Uterus (tissue), 4 donors: ENCODE measurements around the gene RALA. TPM values are rescaled to one million over a fixed set of nuclear protein-coding genes. Genes with fewer than 3 reads are reported as not detected.
A peak's percentile ranks its signal among the peaks of the same experiment; 100 is the strongest.

Source experiments
- DNase-seq, 2 donors: peaks; one replicate each; pipeline ENCODE4 v3.0.0-alpha.2; 2019 to 2020
- H3K27ac ChIP-seq, 2 donors: fragments of 200-600 bp; sonication (generic); 1 replicate in 1 of 2; 2 replicates in 1 of 2; pipeline ENCODE4 v1.5.1; 2016 to 2018
- H3K27me3 ChIP-seq, 2 donors: fragments of 200-600 bp; sonication (generic); one replicate each; pipeline ENCODE4 v1.5.1; 2018 to 2019; ENCODE audit warnings: control low read depth in 1 of 2
- H3K36me3 ChIP-seq, 2 donors: fragments of 200-600 bp; sonication (generic); one replicate each; pipeline ENCODE4 v1.5.1; 2019; ENCODE audit warnings: control low read depth in 1 of 2
- H3K4me1 ChIP-seq, 2 donors: fragments of 200-600 bp; sonication (generic); one replicate each; pipeline ENCODE4 v1.5.1; 2018 to 2019; ENCODE audit warnings: control low read depth in 1 of 2
- H3K4me3 ChIP-seq, 2 donors: fragments of 200-600 bp; sonication (generic); 1 replicate in 1 of 2; 2 replicates in 1 of 2; pipeline ENCODE4 v1.5.1; 2018 to 2019; ENCODE audit warnings: mild to moderate bottlenecking in 1 of 2
- H3K9me3 ChIP-seq, 2 donors: fragments of 200-600 bp; sonication (generic); one replicate each; pipeline ENCODE4 v1.5.1; 2019; ENCODE audit warnings: control low read depth in 1 of 2
- POLR2A ChIP-seq, 2 donors: fragments of 450-650 bp; IDR thresholded peaks; one replicate each; pipeline ENCODE4 v1.6.1; 2016; ENCODE audit warnings: antibody characterized with exemption in 2 of 2, mild to moderate bottlenecking in 1 of 2, moderate library complexity in 1 of 2
- intact Hi-C: fragments of 100-400 bp; cut with DNase I; formaldehyde crosslinking; loops from one replicate; pipeline ENCODE4 v1.15.1; 2023; ENCODE audit warnings: low total_unique reads
- total RNA-seq, 4 donors: library from RNA; depleted of rRNA in 3 of 4; stranded (reverse); fragments of >200 nt in 3 of 4; gene quantifications; one replicate each; pipeline versions ENCODE4 v1.1.0 to v1.2.4, GENCODE V29; 2014 to 2023
- TF ChIP-seq, protein P1 (sequence below), 4 experiments: fragments of 200-600 bp in 2 of 4; fragments of 450-650 bp in 2 of 4; sonication (generic) in 2 of 4; IDR thresholded peaks; one replicate each; pipeline ENCODE4 v1.5.1; 2016 to 2019; ENCODE audit warnings: antibody characterized with exemption in 4 of 4, mild to moderate bottlenecking in 2 of 4, moderate library complexity in 1 of 4
- donor health status: DM: yes; HTN: yes; CAD: no.

RALA gene, protein sequence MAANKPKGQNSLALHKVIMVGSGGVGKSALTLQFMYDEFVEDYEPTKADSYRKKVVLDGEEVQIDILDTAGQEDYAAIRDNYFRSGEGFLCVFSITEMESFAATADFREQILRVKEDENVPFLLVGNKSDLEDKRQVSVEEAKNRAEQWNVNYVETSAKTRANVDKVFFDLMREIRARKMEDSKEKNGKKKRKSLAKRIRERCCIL
- total RNA-seq, result 10 to 100 TPM in 3 of 4 donors, 1 to 10 TPM in 1; 7.4 to 31.1 (median 17.6) TPM

DNA sequence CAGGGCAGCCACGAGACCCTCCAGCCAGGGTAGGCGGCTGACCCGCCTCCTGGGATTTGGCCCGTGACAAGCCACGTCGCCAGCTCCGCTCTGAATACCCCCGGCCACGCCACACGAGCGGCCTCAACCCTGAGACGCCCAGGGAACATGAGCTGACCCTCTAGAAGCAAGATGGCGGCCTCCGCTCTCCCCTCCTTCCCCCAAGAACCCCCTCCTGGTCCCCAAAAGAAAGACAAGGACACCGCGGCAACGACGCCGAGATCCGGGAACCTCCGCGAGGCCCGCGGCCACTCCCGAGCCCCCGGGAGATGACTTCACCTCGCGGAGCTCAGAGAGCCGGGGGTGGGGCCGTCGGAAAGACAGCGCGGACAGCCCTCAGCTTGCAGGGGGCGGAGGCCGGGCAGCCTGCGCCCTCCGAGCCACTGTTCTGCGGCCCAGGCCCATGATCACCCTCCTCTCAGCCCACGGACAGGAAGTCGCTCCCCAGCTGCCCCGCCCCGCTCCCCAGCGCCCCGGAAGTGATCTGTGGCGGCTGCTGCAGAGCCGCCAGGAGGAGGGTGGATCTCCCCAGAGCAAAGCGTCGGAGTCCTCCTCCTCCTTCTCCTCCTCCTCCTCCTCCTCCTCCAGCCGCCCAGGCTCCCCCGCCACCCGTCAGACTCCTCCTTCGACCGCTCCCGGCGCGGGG is at the start of gene RALA:
Gene RALA (plus strand): TSS at position 526 of the 685 bp plus-strand sequence. CDS start 63,096 bp downstream, outside the sequence.
- intact Hi-C loops, result no loop called here

DNA sequence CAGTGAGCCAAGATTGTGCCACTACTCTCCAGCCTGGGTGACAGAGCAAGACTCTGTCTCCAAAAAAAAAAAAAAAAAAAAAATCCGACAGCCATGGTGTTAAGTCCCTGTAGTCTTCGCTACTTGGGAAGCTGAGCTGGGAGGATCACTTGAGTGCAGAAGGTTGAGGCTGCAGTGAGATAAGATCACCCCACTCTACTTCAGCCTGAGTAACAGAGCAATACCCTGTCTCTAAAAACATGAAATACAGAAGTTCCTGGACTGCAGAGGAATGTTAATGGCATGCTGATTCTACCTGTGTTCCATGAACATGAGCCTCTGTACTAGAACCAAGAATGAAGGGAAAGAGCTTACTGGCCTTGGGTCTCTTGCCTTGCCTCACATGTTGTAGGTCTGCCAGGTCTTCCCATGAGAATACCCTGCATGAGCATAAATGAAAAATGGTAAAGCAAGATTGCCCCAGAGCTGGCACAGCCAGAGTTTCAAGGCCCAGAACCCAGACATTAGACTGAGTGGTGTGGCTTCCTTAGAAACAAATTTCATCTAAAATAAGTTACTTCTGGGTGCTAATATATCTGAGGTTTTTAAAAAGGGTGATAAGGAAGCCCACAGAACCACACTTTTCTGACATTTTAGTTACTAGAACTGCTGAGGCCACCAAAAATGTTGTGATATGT is 48.6 kb upstream of the RALA start:
- H3K9me3 ChIP-seq, result no peaks in the 10 kb centered on the region
- no peak overlapping the region for H3K4me3 ChIP-seq
- no peaks in the 10 kb centered on the region for H3K36me3 ChIP-seq
- TF ChIP-seq, protein P1, sequence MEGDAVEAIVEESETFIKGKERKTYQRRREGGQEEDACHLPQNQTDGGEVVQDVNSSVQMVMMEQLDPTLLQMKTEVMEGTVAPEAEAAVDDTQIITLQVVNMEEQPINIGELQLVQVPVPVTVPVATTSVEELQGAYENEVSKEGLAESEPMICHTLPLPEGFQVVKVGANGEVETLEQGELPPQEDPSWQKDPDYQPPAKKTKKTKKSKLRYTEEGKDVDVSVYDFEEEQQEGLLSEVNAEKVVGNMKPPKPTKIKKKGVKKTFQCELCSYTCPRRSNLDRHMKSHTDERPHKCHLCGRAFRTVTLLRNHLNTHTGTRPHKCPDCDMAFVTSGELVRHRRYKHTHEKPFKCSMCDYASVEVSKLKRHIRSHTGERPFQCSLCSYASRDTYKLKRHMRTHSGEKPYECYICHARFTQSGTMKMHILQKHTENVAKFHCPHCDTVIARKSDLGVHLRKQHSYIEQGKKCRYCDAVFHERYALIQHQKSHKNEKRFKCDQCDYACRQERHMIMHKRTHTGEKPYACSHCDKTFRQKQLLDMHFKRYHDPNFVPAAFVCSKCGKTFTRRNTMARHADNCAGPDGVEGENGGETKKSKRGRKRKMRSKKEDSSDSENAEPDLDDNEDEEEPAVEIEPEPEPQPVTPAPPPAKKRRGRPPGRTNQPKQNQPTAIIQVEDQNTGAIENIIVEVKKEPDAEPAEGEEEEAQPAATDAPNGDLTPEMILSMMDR (IDR thresholded peaks at IDR 0.05), result no peak
- no peak for TF ChIP-seq POLR2A (IDR thresholded peaks at IDR 0.05)
- DNase-seq, result no peak
- intact Hi-C loops, result loop anchor here (5.0 kb wide), 1 partner anchor 172 kb away; no protein-coding TSS in a partner anchor
- no peaks in the 10 kb centered on the region for H3K27me3 ChIP-seq
- H3K4me1 ChIP-seq, result no peaks in the 10 kb centered on the region
- H3K27ac ChIP-seq, result no peak overlapping the region

More for the DNA sequence above, at the start of gene RALA:
- H3K9me3 ChIP-seq, result no peaks in the 10 kb centered on the region
- peak; percentile 90 to 94 for DNase-seq
- H3K36me3 ChIP-seq, result no peaks in the 10 kb centered on the region
- H3K27me3 ChIP-seq, result no peaks in the 10 kb centered on the region
- H3K4me3 ChIP-seq, result peak within 1 kb of the TSS; percentile 78 to 95
- H3K4me1 ChIP-seq, result peaks cover 0 to 4% of the 10 kb centered on the region in 2 donors
- TF ChIP-seq POLR2A (IDR thresholded peaks at IDR 0.05), result peak; percentile 75 to 80
- TF ChIP-seq, protein P1 (IDR thresholded peaks at IDR 0.05), result peak in 2 of 4 experiments; percentile 4 to 7
- H3K27ac ChIP-seq, result peak within 1 kb of the TSS; percentile 86 to 94

DNA sequence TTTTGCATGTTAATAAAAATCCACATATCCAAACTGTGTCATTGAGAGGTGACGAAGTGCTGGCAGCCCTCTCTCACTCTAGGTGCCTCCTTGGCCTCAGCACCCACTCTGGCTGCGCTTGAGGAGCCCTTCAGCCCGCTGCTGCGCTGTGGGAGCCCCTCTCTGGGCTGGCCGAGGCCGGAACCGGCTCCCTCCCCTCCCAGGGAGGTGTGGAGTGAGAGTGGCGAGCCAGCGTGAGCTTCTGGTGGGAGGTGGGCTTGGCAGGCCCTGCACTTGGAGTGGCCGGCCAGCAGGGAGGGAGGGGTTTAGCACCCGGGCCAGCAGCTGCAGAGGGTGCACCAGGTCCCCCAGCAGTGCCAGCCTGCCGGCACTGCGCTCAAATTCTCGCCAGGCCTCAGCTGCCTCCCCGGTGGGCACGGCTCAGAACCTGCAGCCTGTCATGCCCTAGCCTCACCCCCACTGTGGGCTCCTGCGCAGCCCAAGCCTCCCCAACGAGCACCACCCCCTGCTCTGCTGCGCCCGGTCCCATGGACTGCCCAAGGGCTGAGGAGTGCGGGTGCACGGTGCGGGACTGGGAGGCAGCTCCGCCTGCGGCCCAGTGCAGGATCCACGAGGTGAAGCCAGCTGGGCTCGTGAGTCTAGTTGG is 46.0 kb upstream of the RALA start:
- Histone ChIP-seq H3K36me3 (no peaks in the 10 kb centered on the region), H3K27ac (no peak overlapping the region), H3K27me3 (no peaks in the 10 kb centered on the region), H3K9me3 (no peaks in the 10 kb centered on the region), H3K4me3 (no peak overlapping the region), H3K4me1 (no peaks in the 10 kb centered on the region)
- intact Hi-C loops, result loop anchor here (5.0 kb wide), 1 partner anchor 170 kb away; no protein-coding TSS in a partner anchor
- no peak for TF ChIP-seq POLR2A (IDR thresholded peaks at IDR 0.05)
- TF ChIP-seq, protein P1 (IDR thresholded peaks at IDR 0.05), result no peak
- no peak for DNase-seq

DNA sequence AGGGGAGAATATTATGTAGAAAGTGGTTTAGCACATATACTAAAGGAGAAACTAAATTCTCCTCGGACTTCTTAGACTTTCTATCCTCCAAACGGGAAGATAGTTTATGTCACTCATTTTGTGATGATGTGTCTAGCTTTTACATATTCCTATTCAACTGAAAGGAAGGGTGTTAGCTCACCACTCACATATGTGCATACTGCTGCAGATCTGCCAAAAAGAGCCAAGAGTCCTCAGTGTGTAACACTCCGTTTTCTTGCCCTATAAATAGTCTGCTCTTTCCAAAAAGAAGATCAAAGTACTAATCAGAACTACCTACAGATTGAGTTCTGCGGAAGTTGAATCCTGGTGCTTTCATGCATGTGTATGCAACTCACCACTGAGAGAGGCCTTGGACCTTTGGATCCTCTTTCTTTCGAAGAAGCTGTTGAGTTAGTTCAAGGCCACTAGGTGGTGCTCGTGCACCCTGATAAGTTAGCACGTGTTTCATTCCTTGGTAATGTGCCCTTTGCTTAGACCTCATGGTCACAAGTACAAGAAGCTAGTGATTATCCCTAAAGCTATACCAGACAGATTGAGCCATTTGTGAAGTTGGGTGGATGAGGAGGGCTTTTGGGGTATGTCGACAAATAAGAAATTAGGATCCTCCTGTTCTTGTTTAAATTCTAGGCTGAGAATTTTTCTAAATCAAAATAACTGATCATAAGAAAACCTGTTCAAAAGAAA is 43.1 kb upstream of the RALA start:
- Histone ChIP-seq H3K4me3 (no peak overlapping the region), H3K36me3 (no peaks in the 10 kb centered on the region), H3K27ac (no peak overlapping the region), H3K27me3 (no peaks in the 10 kb centered on the region), H3K9me3 (no peaks in the 10 kb centered on the region), H3K4me1 (no peaks in the 10 kb centered on the region)
- intact Hi-C loops, result no loop called here
- TF ChIP-seq, protein P1 (IDR thresholded peaks at IDR 0.05), result peak; percentile 74 to 90 (median 82)
- TF ChIP-seq POLR2A (IDR thresholded peaks at IDR 0.05), result no peak
- peak; percentile 75 to 84 for DNase-seq
